ENCODE data around the gene ZNF358. TPM values are rescaled to one million over a fixed set of nuclear protein-coding genes. Genes with fewer than 3 reads are reported as not detected.

Gene ZNF358
- total RNA-seq, 1 donor from 2014 or later, result 16.9 TPM

- no peaks in the 10 kb centered on the region for H3K27me3 Mint-ChIP-seq
- ATAC-seq (ENCODE audit: low read depth) (no peak), DNase-seq (no peak)
- H3K4me1 Mint-ChIP-seq, result peaks cover 22% of the 10 kb centered on the region
- H3K36me3 Mint-ChIP-seq (ENCODE audit: low read depth), result peaks cover 44% of the 10 kb centered on the region
- H3K27ac Mint-ChIP-seq, result no peak overlapping the region
- no peaks in the 10 kb centered on the region for H3K9me3 Mint-ChIP-seq
- POLR2A ChIA-PET, result interaction anchor here (0.6 kb wide), 1 partner anchor 1219 kb away, joined by 3 read pairs; no protein-coding TSS in a partner anchor
- TF ChIP-seq, protein P1, sequence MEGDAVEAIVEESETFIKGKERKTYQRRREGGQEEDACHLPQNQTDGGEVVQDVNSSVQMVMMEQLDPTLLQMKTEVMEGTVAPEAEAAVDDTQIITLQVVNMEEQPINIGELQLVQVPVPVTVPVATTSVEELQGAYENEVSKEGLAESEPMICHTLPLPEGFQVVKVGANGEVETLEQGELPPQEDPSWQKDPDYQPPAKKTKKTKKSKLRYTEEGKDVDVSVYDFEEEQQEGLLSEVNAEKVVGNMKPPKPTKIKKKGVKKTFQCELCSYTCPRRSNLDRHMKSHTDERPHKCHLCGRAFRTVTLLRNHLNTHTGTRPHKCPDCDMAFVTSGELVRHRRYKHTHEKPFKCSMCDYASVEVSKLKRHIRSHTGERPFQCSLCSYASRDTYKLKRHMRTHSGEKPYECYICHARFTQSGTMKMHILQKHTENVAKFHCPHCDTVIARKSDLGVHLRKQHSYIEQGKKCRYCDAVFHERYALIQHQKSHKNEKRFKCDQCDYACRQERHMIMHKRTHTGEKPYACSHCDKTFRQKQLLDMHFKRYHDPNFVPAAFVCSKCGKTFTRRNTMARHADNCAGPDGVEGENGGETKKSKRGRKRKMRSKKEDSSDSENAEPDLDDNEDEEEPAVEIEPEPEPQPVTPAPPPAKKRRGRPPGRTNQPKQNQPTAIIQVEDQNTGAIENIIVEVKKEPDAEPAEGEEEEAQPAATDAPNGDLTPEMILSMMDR (IDR thresholded peaks at IDR 0.05), result no peak
- no peak overlapping the region for H3K4me3 Mint-ChIP-seq
- CTCF ChIA-PET, result no interaction called here
- intact Hi-C loops (cut with micrococcal nuclease), result no loop called here
Observed at GRCh38 chr19:7545904-7546303, 30.0 kb downstream of the ZNF358 start.

GRCh38 chr19:7547159-7547558 is 31.3 kb downstream of the ZNF358 start:
- Mint-ChIP-seq H3K36me3 (ENCODE audit: low read depth) (peaks cover 42% of the 10 kb centered on the region), H3K4me1 (peaks cover 25% of the 10 kb centered on the region), H3K4me3 (no peak overlapping the region), H3K27me3 (no peaks in the 10 kb centered on the region), H3K9me3 (no peaks in the 10 kb centered on the region), H3K27ac (no peak overlapping the region)
- CTCF ChIA-PET, result no interaction called here
- no peak for ATAC-seq (ENCODE audit: low read depth)
- TF ChIP-seq, protein P1 (IDR thresholded peaks at IDR 0.05), result no peak
- POLR2A ChIA-PET, result no interaction called here
- no peak for DNase-seq
- intact Hi-C loops (cut with micrococcal nuclease), result no loop called here

- Mint-ChIP-seq H3K4me1 (peaks cover 17% of the 10 kb centered on the region), H3K4me3 (no peak overlapping the region), H3K27ac (no peak overlapping the region), H3K27me3 (no peaks in the 10 kb centered on the region), H3K9me3 (no peaks in the 10 kb centered on the region), H3K36me3 (ENCODE audit: low read depth) (peaks cover 41% of the 10 kb centered on the region)
- CTCF ChIA-PET, result no interaction called here
- DNase-seq (no peak), ATAC-seq (ENCODE audit: low read depth) (no peak)
- TF ChIP-seq, protein P1 (IDR thresholded peaks at IDR 0.05), result no peak
- POLR2A ChIA-PET, result no interaction called here
- intact Hi-C loops (cut with micrococcal nuclease), result no loop called here
Observed at GRCh38 chr19:7549429-7550148, 33.7 kb downstream of the ZNF358 start.

DNA sequence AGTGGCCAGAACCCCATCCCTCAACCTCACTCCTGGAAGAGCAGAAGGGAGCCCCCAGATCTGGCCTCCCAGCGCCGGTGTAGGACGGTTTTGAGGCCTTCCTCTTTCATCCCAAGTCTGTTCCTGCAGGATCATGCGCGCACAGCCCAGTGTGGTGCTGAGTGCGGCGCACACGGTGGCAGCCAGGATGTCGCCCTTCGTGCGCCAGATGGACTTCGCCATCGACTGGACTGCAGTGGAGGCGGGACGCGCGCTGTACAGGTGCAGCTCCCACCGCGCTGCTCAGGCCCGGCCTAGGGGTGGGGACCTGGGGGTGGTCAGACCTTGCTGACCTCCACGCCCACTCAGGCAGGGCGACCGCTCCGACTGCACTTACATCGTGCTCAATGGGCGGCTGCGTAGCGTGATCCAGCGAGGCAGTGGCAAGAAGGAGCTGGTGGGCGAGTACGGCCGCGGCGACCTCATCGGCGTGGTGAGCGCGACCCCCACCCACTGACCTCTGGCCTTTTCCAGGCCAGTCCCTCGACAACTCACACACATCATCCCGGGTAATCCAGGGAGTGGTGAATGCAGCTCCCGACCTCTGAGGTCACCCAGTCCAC is 34.4 kb downstream of the ZNF358 start:
- Mint-ChIP-seq H3K9me3 (no peaks in the 10 kb centered on the region), H3K27ac (no peak overlapping the region), H3K4me3 (no peak overlapping the region), H3K4me1 (peaks cover 10% of the 10 kb centered on the region), H3K36me3 (ENCODE audit: low read depth) (peaks cover 42% of the 10 kb centered on the region), H3K27me3 (no peaks in the 10 kb centered on the region)
- intact Hi-C loops (cut with micrococcal nuclease), result no loop called here
- CTCF ChIA-PET, result no interaction called here
- no peak for DNase-seq
- no peak for ATAC-seq (ENCODE audit: low read depth)
- TF ChIP-seq, protein P1 (IDR thresholded peaks at IDR 0.05), result no peak
- POLR2A ChIA-PET, result no interaction called here

DNA sequence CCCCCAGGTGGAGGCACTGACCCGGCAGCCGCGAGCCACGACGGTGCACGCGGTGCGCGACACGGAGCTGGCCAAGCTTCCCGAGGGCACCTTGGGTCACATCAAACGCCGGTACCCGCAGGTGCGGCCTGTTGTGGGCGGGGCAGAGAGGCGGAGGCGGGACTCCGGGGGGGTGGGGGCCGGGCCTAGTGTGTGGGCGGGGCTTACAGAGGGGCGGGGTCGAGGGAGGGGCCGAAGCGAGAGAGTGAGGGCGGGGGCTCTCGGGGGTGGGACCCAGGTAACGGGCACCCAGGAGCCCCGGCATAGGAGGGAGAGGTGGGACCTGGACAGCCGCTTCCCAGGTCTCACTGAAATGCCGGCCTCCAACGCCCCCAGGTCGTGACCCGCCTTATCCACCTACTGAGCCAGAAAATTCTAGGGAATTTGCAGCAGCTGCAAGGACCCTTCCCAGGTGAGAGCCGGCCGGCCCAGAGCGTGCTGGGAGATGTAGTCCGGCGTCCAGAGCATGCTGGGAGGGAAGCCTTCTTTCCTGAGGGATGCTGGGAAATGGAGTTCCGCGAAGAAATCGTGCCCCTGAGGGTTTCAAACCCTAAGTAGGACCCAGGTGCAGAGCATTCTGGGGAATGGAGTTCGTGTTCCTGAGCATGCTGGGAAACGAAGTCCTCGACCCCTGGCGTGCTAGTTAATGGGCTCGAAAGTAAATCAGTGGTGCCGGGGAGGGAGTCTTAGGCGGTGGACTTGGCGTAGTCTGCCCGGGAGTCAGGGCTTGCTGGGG is 35.3 kb downstream of the ZNF358 start:
- DNase-seq (peak; percentile 22), ATAC-seq (ENCODE audit: low read depth) (peak; percentile 81)
- Mint-ChIP-seq H3K4me3 (no peak overlapping the region), H3K27ac (no peak overlapping the region), H3K4me1 (peaks cover 3% of the 10 kb centered on the region), H3K9me3 (no peaks in the 10 kb centered on the region), H3K27me3 (no peaks in the 10 kb centered on the region), H3K36me3 (ENCODE audit: low read depth) (peaks cover 40% of the 10 kb centered on the region)
- TF ChIP-seq, protein P1 (IDR thresholded peaks at IDR 0.05), result no peak
- ChIA-PET POLR2A (no interaction called here), CTCF (no interaction called here)
- intact Hi-C loops (cut with micrococcal nuclease), result loop anchor here (1.0 kb wide), 1 partner anchor 16 kb away; the partner anchor contains the start of gene PNPLA6
